GM12878 (cell line): ENCODE results near the gene QSOX2. TPM values are rescaled to one million over a fixed set of nuclear protein-coding genes. Genes with fewer than 3 reads are reported as not detected.

Experiments
- ATAC-seq: fragments of 200-7000 bp; cut with Tn5 transposase; 3 replicates; pipeline ENCODE4 v1.9.1; 2020; ENCODE audit warnings: mild to moderate bottlenecking, moderate library complexity
- BruUV-seq: library from RNA; stranded (reverse); fragments of 400-500 nt; replicated peaks from 2 replicates; lab custom pipeline; 2021; lab: Mats Ljungman, UMichigan
- CTCF ChIA-PET: fragments of 300-600 bp; sonication (Branson Sonifier 250); formaldehyde crosslinking; extraction: SDS; loops from one replicate; lab custom pipeline; 2021; ENCODE audit warnings: inconsistent platforms; lab: Yijun Ruan, JAX
- POLR2A ChIA-PET: fragments of 350-600 bp; formaldehyde crosslinking; extraction: SDS; loops from one replicate; lab custom pipeline; 2021; ENCODE audit warnings: inconsistent platforms; lab: Charles Lee
- RAD21 ChIA-PET: fragments of 300-600 bp; sonication (Branson Sonifier 250); formaldehyde crosslinking; loops from one replicate; lab custom pipeline; 2023; ENCODE audit warnings: antibody characterized with exemption; ENCODE audit not compliant: unreplicated experiment; lab: Charles Lee
- SMC1A ChIA-PET: fragments of 300-600 bp; sonication (Branson Sonifier 250); formaldehyde crosslinking; loops from one replicate; lab custom pipeline; 2023; ENCODE audit not compliant: unreplicated experiment, uncharacterized antibody; lab: Charles Lee
- DNase-seq: peaks from one replicate; pipeline ENCODE4 v3.0.0-alpha.2; 2011; ENCODE audit warnings: low read depth, low spot score
- FAIRE-seq: peaks from 3 replicates; lab custom pipeline; 2011; peaks lifted over from hg19 to GRCh38; lab: Jason Lieb, UNC
- H2AFZ ChIP-seq: 2 replicates; pipeline ENCODE4 v1.6.0; 2011; ENCODE audit warnings: low read depth, low read length, control low read depth; ENCODE audit not compliant: control insufficient read depth
- H3K27ac ChIP-seq: 2 replicates; pipeline ENCODE4 v1.5.1; 2011; ENCODE audit warnings: control low read depth; ENCODE audit not compliant: control insufficient read depth, insufficient read depth
- H3K27me3 ChIP-seq, 2 experiments: replicated peaks in 1 of 2; 2 replicates each; pipeline versions ENCODE4 v1.6.0 to v1.6.1; 2011; ENCODE audit warnings: low read length in 1 of 2; ENCODE audit not compliant: control insufficient read depth in 2 of 2, insufficient read depth in 2 of 2
- H3K36me3 ChIP-seq, 2 experiments: 2 replicates each; pipeline ENCODE4 v1.5.1; 2011; ENCODE audit warnings: low read length in 1 of 2; ENCODE audit not compliant: control insufficient read depth in 2 of 2, insufficient read depth in 2 of 2
- H3K4me1 ChIP-seq: 2 replicates; pipeline ENCODE4 v1.6.1; 2011; ENCODE audit warnings: mild to moderate bottlenecking, low read length, moderate library complexity, mixed read lengths; ENCODE audit not compliant: control insufficient read depth, insufficient read depth
- H3K4me2 ChIP-seq: 2 replicates; pipeline ENCODE4 v1.6.0; 2011; ENCODE audit warnings: control low read depth; ENCODE audit not compliant: control insufficient read depth, insufficient read depth
- H3K4me3 ChIP-seq: fragments of 200-600 bp; sonication (generic); 2 replicates; pipeline ENCODE4 v1.5.1; 2016
- H3K79me2 ChIP-seq: 2 replicates; pipeline ENCODE4 v1.6.0; 2011; ENCODE audit warnings: low read length; ENCODE audit not compliant: control insufficient read depth, insufficient read depth
- H3K9ac ChIP-seq: 2 replicates; pipeline ENCODE4 v1.8.0; 2011; ENCODE audit warnings: low read length, control low read depth, mixed read lengths; ENCODE audit not compliant: control insufficient read depth, insufficient read depth
- H3K9me3 ChIP-seq: replicated peaks from 3 replicates; pipeline ENCODE4 v1.5.1; 2011; ENCODE audit warnings: mild to moderate bottlenecking, low read length; ENCODE audit not compliant: control insufficient read depth, insufficient read depth
- H4K20me1 ChIP-seq: 2 replicates; pipeline ENCODE4 v1.6.0; 2011; ENCODE audit not compliant: control insufficient read depth, insufficient read depth
- BHLHE40 ChIP-seq, 2 experiments: fragments of 450-650 bp in 1 of 2; IDR thresholded peaks; 2 replicates each; pipeline ENCODE4 v1.6.1; 2011 to 2017; ENCODE audit warnings: low read depth in 2 of 2, borderline replicate concordance in 1 of 2, improper control_type of control experiment in 1 of 2, low read length in 1 of 2, mild to moderate bottlenecking in 1 of 2
- CHD2 ChIP-seq: IDR thresholded peaks from 2 replicates; pipeline ENCODE4 v1.6.1; 2011; ENCODE audit warnings: low read depth, low read length, improper control_type of control experiment, borderline replicate concordance
- E2F8 ChIP-seq: fragments of 450-650 bp; IDR thresholded peaks from 2 replicates; pipeline ENCODE4 v1.6.1; 2018; ENCODE audit warnings: mild to moderate bottlenecking, low read depth, moderate library complexity; ENCODE audit not compliant: partially characterized antibody
- EED ChIP-seq: sonication (generic); IDR thresholded peaks from 2 replicates; pipeline ENCODE4 v1.6.1; 2016; ENCODE audit warnings: antibody characterized with exemption, low read depth
- GATAD2B ChIP-seq: fragments of 450-650 bp; conservative IDR thresholded peaks from 2 replicates; pipeline ENCODE4 v1.6.1; 2017; ENCODE audit warnings: low read depth, mild to moderate bottlenecking, moderate library complexity
- IKZF1 ChIP-seq: fragments of 450-650 bp; conservative IDR thresholded peaks from 2 replicates; pipeline ENCODE4 v1.6.1; 2017; ENCODE audit warnings: antibody characterized with exemption, mild to moderate bottlenecking
- RUNX3 ChIP-seq: IDR thresholded peaks from 2 replicates; pipeline ENCODE4 v1.6.1; 2012; ENCODE audit warnings: low read length, inconsistent platforms
- SP1 ChIP-seq: IDR thresholded peaks from one replicate; pipeline ENCODE4 v1.6.1; 2011; ENCODE audit warnings: low read depth, low read length
- USF2 ChIP-seq: IDR thresholded peaks from 2 replicates; pipeline ENCODE4 v1.6.1; 2011; ENCODE audit warnings: low read depth, low read length, improper control_type of control experiment, borderline replicate concordance
- YBX1 ChIP-seq: fragments of 450-650 bp; IDR thresholded peaks from 2 replicates; pipeline ENCODE4 v1.6.1; 2016; ENCODE audit warnings: antibody characterized with exemption
- ZBED1 ChIP-seq: IDR thresholded peaks from 2 replicates; pipeline ENCODE4 v1.6.1; 2016; ENCODE audit warnings: borderline replicate concordance
- WGBS: methylation state at CpG from one replicate; pipeline ENCODE4 v1.1.6; 2016; ENCODE audit warnings: low lambda C conversion rate; ENCODE audit not compliant: insufficient replicate concordance, insufficient coverage; ENCODE audit errors: missing lambda C conversion rate; 5-methylcytosine and 5-hydroxymethylcytosine counted together
- in situ Hi-C: fragments of 300-500 bp; cut with MboI; formaldehyde crosslinking; loops from 9 replicates; pipeline ENCODE4 v1.14.3; 2018; ENCODE audit warnings: mixed read lengths
- intact Hi-C: fragments of 100-400 bp; cut with micrococcal nuclease; formaldehyde crosslinking; loops from one replicate; pipeline ENCODE4 v1.14.2; 2022; ENCODE audit not compliant: unreplicated experiment
- polyA plus RNA-seq, 11 experiments: library from polyadenylated mRNA; depleted of rRNA in 4 of 11; unstranded in 6 of 11; stranded (reverse) in 5 of 11; fragments of >200 nt; fragmentation: Nextera tagmentation in 4 of 11; fragmentation: Illumina TruSeq in 1 of 11; extraction: Ambion mirVana in 4 of 11; extraction: Trizol in 1 of 11; gene quantifications; 1 replicate in 1 of 11; 2 replicates in 10 of 11; pipeline versions ENCODE4 v1.2.1 to v1.2.3, GENCODE V29; 2011 to 2016; ENCODE audit warnings: inconsistent platforms in 2 of 11, missing spikeins in 2 of 11, low read depth in 1 of 11
- total RNA-seq, 4 experiments: library from RNA; depleted of rRNA in 3 of 4; stranded (reverse); fragments of >200 nt in 3 of 4; fragmentation: Illumina TruSeq in 1 of 4; extraction: Trizol in 1 of 4; gene quantifications; 2 replicates each; pipeline versions ENCODE4 v1.2.1 to v1.2.3, GENCODE V29; 2013 to 2021

The QSOX2 gene
- total and polyA plus RNA-seq, 10 of the 15 experiments (the other 5 are each of a cell fraction or from before 2014, with no cell fraction given): 0.34 to 16.1 (median 8.2) TPM

GRCh38 chr9:136243631-136244030 lies 2.0 kb downstream of the QSOX2 start:
- H3K79me2 ChIP-seq: peaks cover 58% of the 10 kb centered on the region
- intact Hi-C loops (no loop called here), in situ Hi-C loops (no loop called here)
- H4K20me1 ChIP-seq: peaks cover 4% of the 10 kb centered on the region; the same call in 1 of the 2 replicates
- H3K36me3 ChIP-seq: no peaks in the 10 kb centered on the region; a peak in 1 of 4 replicates
- TF ChIP-seq USF2: no peak
- no peak for TF ChIP-seq GATAD2B
- 0 out of 2 replicates have a peak, but pooled peaks have one; percentile 19 for TF ChIP-seq CHD2
- TF ChIP-seq BHLHE40 (IDR thresholded peaks at IDR 0.05; ENCODE audit: borderline replicate concordance in 1 of 2, low read depth in 2 of 2, low read length in 1 of 2): peak in 1 of 2 experiments; percentile 18; a peak in 1 of 4 replicates
- 0 out of 2 replicates have a peak, but pooled peaks have one; percentile 18 for TF ChIP-seq IKZF1
- TF ChIP-seq RUNX3: peak; percentile 63
- TF ChIP-seq ZBED1: peak; percentile 76; the same call in 1 of the 2 replicates
- peak; percentile 54; the same call in 1 of the 2 replicates for TF ChIP-seq EED
- TF ChIP-seq SP1: peak; percentile 27
- no peak for TF ChIP-seq YBX1
- no peak for TF ChIP-seq E2F8
- H3K27me3 ChIP-seq: peaks cover 0 to 1% of the 10 kb centered on the region in 2 experiments; a peak in 2 of 4 replicates
- ChIA-PET RAD21 (interaction anchor here (0.8 to 1.5 kb wide), 3 partner anchors 24 to 73 kb away, joined by 3 to 7 read pairs (median 6); no protein-coding TSS in a partner anchor), CTCF (interaction anchor here (0.7 to 3.2 kb wide), 5 partner anchors 17 to 105 kb away, joined by 3 to 30 read pairs (median 4); no protein-coding TSS in a partner anchor), SMC1A (interaction anchor here (0.6 to 1.6 kb wide), 4 partner anchors 17 to 1520 kb away, joined by 3 to 9 read pairs (median 4); no protein-coding TSS in a partner anchor), POLR2A (interaction anchor here (0.8 to 1.6 kb wide), 3 partner anchors 16 to 23 kb away, joined by 3 read pairs; no protein-coding TSS in a partner anchor)
- H3K4me2 ChIP-seq: peak overlapping the region; percentile 64
- H3K4me1 ChIP-seq: peaks cover 45% of the 10 kb centered on the region
- FAIRE-seq: peak; percentile 78
- whole genome bisulfite sequencing: 0% methylated on average over 4 of the region's 4 CpGs
- BruUV-seq: TSS peak; percentile 65
- H3K4me3 ChIP-seq: peak overlapping the region; percentile 80
- H3K9ac ChIP-seq: peak overlapping the region; percentile 65
- H2AFZ ChIP-seq: no peak overlapping the region
- ATAC-seq: peak; percentile 32
- peak; percentile 27 for DNase-seq
- H3K27ac ChIP-seq: peak overlapping the region; percentile 75
- no peaks in the 10 kb centered on the region for H3K9me3 ChIP-seq
